H1 (cell line): Measurements from ENCODE around the gene SELENOS. TPM values are rescaled to one million over a fixed set of nuclear protein-coding genes. Genes with fewer than 3 reads are reported as not detected.

ENCODE experiments used
- CTCF ChIA-PET: fragments of 300-600 bp; sonication (Branson Sonifier 250); formaldehyde crosslinking; loops from one replicate; lab custom pipeline; 2021; ENCODE audit not compliant: partially characterized antibody; lab: Charles Lee
- POLR2A ChIA-PET: fragments of 300-600 bp; sonication (Branson Sonifier 250); formaldehyde crosslinking; loops from one replicate; lab custom pipeline; 2021; ENCODE audit warnings: inconsistent platforms; ENCODE audit not compliant: partially characterized antibody; lab: Charles Lee
- DNase-seq, 2 experiments: peaks; one replicate each; pipeline versions ENCODE4 v3.0.0 to v3.0.0-alpha.2; 2010 to 2022; ENCODE audit warnings: low spot score in 2 of 2, low read depth in 1 of 2, mixed read lengths in 1 of 2
- FAIRE-seq: peaks from 2 replicates; lab custom pipeline; 2011; peaks lifted over from hg19 to GRCh38; lab: Jason Lieb, UNC
- H2AFZ ChIP-seq: 2 replicates; pipeline ENCODE4 v1.8.1; 2012; ENCODE audit warnings: low read length, inconsistent platforms
- H2AK5ac ChIP-seq: 2 replicates; pipeline ENCODE4 v1.6.1; 2013; ENCODE audit warnings: low read depth, low read length
- H2BK120ac ChIP-seq: replicated peaks from 2 replicates; pipeline ENCODE3; 2013; ENCODE audit warnings: low read depth, low read length, inconsistent platforms
- H2BK12ac ChIP-seq: 2 replicates; pipeline ENCODE4 v1.6.1; 2013; ENCODE audit warnings: low read depth, low read length
- H2BK15ac ChIP-seq: 2 replicates; pipeline ENCODE4 v1.6.1; 2013; ENCODE audit warnings: low read length
- H2BK20ac ChIP-seq: 2 replicates; pipeline ENCODE4 v1.6.1; 2013; ENCODE audit warnings: low read length
- H2BK5ac ChIP-seq: 2 replicates; pipeline ENCODE4 v1.6.1; 2013; ENCODE audit warnings: low read depth, low read length
- H3K14ac ChIP-seq: 2 replicates; pipeline ENCODE4 v1.6.1; 2013; ENCODE audit warnings: inconsistent platforms; ENCODE audit not compliant: insufficient read length
- H3K18ac ChIP-seq: 2 replicates; pipeline ENCODE4 v1.6.1; 2013; ENCODE audit warnings: low read length; ENCODE audit errors: extremely low read depth
- H3K23ac ChIP-seq: 2 replicates; pipeline ENCODE4 v1.6.1; 2013; ENCODE audit warnings: inconsistent platforms; ENCODE audit not compliant: insufficient read length
- H3K23me2 ChIP-seq: 2 replicates; pipeline ENCODE4 v1.6.1; 2013; ENCODE audit warnings: low read depth, low read length
- H3K27ac ChIP-seq: 2 replicates; pipeline ENCODE4 v1.6.1; 2011; ENCODE audit warnings: low read depth, low read length, inconsistent platforms
- H3K27me3 ChIP-seq, 4 experiments: replicated peaks in 1 of 4; 1 replicate in 1 of 4; 2 replicates in 3 of 4; pipeline versions ENCODE4 v1.6.1 to v1.8.1; 2011 to 2013; ENCODE audit warnings: low read length in 3 of 4, mild to moderate bottlenecking in 3 of 4, inconsistent platforms in 2 of 4, mixed read lengths in 2 of 4, moderate library complexity in 1 of 4; ENCODE audit not compliant: control insufficient read depth in 3 of 4, insufficient read depth in 3 of 4; ENCODE audit errors: extremely low read depth in 1 of 4
- H3K36me3 ChIP-seq, 4 experiments: 2 replicates each; pipeline versions ENCODE4 v1.6.1 to v1.8.1; 2011 to 2013; ENCODE audit warnings: mild to moderate bottlenecking in 4 of 4, low read length in 3 of 4, moderate library complexity in 2 of 4, control low read depth in 1 of 4, inconsistent platforms in 1 of 4; ENCODE audit not compliant: insufficient read depth in 4 of 4, control insufficient read depth in 2 of 4
- H3K4ac ChIP-seq: replicated peaks from 2 replicates; pipeline ENCODE3; 2013; ENCODE audit warnings: low read length, low read depth, mixed read lengths, inconsistent platforms; ENCODE audit not compliant: insufficient read length
- H3K4me1 ChIP-seq, 4 experiments: replicated peaks in 1 of 4; 1 replicate in 1 of 4; 2 replicates in 3 of 4; pipeline versions ENCODE4 v1.6.1 to v1.8.1; 2011 to 2013; ENCODE audit warnings: low read length in 3 of 4, inconsistent platforms in 2 of 4, mixed read lengths in 1 of 4; ENCODE audit not compliant: insufficient read depth in 4 of 4, control insufficient read depth in 3 of 4
- H3K4me2 ChIP-seq, 2 experiments: 2 replicates each; pipeline versions ENCODE4 v1.6.1 to v1.8.1; 2011 to 2013; ENCODE audit warnings: low read depth in 2 of 2, low read length in 2 of 2, control low read depth in 1 of 2, inconsistent platforms in 1 of 2, mild to moderate bottlenecking in 1 of 2; ENCODE audit not compliant: insufficient read depth in 1 of 2
- H3K4me3 ChIP-seq, 4 experiments: fragments of 200-600, 300-600 bp in 1 of 4; sonication (generic), shearing (Covaris generic), sonication (Bioruptor Twin) in 1 of 4; 2 replicates each; pipeline versions ENCODE4 v1.5.1 to v1.8.1; 2011 to 2016; ENCODE audit warnings: low read length in 4 of 4, low read depth in 3 of 4, control low read depth in 2 of 4, inconsistent platforms in 2 of 4, mild to moderate bottlenecking in 2 of 4, mixed read lengths in 1 of 4, moderate library complexity in 1 of 4; ENCODE audit not compliant: insufficient read depth in 2 of 4; ENCODE audit errors: extremely low read depth in 1 of 4
- H3K56ac ChIP-seq: replicated peaks from 2 replicates; pipeline ENCODE3; 2013; ENCODE audit warnings: low read depth, mild to moderate bottlenecking, mixed read lengths, low read length, inconsistent platforms; ENCODE audit not compliant: insufficient read length
- H3K79me1 ChIP-seq: 2 replicates; pipeline ENCODE4 v1.6.1; 2013; ENCODE audit warnings: low read depth, low read length, control low read depth
- H3K79me2 ChIP-seq, 2 experiments: 2 replicates each; pipeline versions ENCODE4 v1.6.1 to v1.8.1; 2012 to 2013; ENCODE audit warnings: low read length in 2 of 2, mild to moderate bottlenecking in 2 of 2, inconsistent platforms in 1 of 2; ENCODE audit not compliant: insufficient read depth in 2 of 2, control insufficient read depth in 1 of 2
- H3K9ac ChIP-seq, 4 experiments: replicated peaks in 1 of 4; 1 replicate in 1 of 4; 2 replicates in 3 of 4; pipeline versions ENCODE4 v1.6.1 to v1.8.1; 2011 to 2013; ENCODE audit warnings: low read depth in 3 of 4, low read length in 3 of 4, control low read depth in 2 of 4, mild to moderate bottlenecking in 2 of 4, moderate library complexity in 2 of 4, inconsistent platforms in 1 of 4; ENCODE audit errors: extremely low read depth in 1 of 4
- H3K9me3 ChIP-seq, 2 experiments: 2 replicates each; pipeline versions ENCODE4 v1.6.1 to v1.8.1; 2012 to 2013; ENCODE audit warnings: mild to moderate bottlenecking in 2 of 2, moderate library complexity in 2 of 2, control low read depth in 1 of 2, inconsistent platforms in 1 of 2, low read depth in 1 of 2, low read length in 1 of 2, mixed read lengths in 1 of 2; ENCODE audit not compliant: insufficient read depth in 2 of 2
- H4K20me1 ChIP-seq, 2 experiments: replicated peaks in 1 of 2; 2 replicates each; pipeline versions ENCODE3 to v1.8.1; 2011 to 2013; ENCODE audit warnings: inconsistent platforms in 2 of 2, low read length in 2 of 2, mild to moderate bottlenecking in 1 of 2; ENCODE audit not compliant: insufficient read depth in 2 of 2, control insufficient read depth in 1 of 2
- H4K5ac ChIP-seq: 2 replicates; pipeline ENCODE4 v1.6.1; 2013; ENCODE audit warnings: low read length, low read depth, mixed read lengths, inconsistent platforms; ENCODE audit not compliant: insufficient read length
- H4K8ac ChIP-seq: 2 replicates; pipeline ENCODE4 v1.8.0; 2013; ENCODE audit warnings: mild to moderate bottlenecking, moderate library complexity, low read length, inconsistent platforms; ENCODE audit not compliant: insufficient read depth; ENCODE audit errors: extremely low read depth
- H4K91ac ChIP-seq: replicated peaks from 2 replicates; pipeline ENCODE3; 2013; ENCODE audit warnings: low read length, mixed read lengths, inconsistent platforms; ENCODE audit not compliant: insufficient read length
- CHD2 ChIP-seq: IDR thresholded peaks from 2 replicates; pipeline ENCODE4 v1.6.1; 2012; ENCODE audit warnings: low read length, improper control_type of control experiment
- GTF2F1 ChIP-seq: IDR thresholded peaks from 2 replicates; pipeline ENCODE4 v1.6.1; 2012; ENCODE audit warnings: low read depth, low read length, improper control_type of control experiment, borderline replicate concordance
- WGBS, 2 experiments: shearing (Covaris generic) in 1 of 2; methylation state at CpG; one replicate each; pipeline versions ENCODE4 v1.1.6 to v1.1.7; 2013 to 2015; ENCODE audit warnings: low lambda C conversion rate in 2 of 2, mixed read lengths in 2 of 2, inconsistent platforms in 1 of 2, low coverage in 1 of 2, missing lambda C conversion rate in 1 of 2; ENCODE audit not compliant: insufficient replicate concordance in 2 of 2, insufficient coverage in 1 of 2, insufficient read length in 1 of 2; ENCODE audit errors: extremely low coverage in 1 of 2, missing lambda C conversion rate in 1 of 2; 5-methylcytosine and 5-hydroxymethylcytosine counted together
- polyA plus RNA-seq, 7 experiments: library from polyadenylated mRNA; depleted of rRNA in 3 of 7; stranded (reverse) in 5 of 7; unstranded in 2 of 7; fragments of >200 nt in 5 of 7; fragments of 200-250 nt in 2 of 7; gene quantifications; 1 replicate in 5 of 7; 2 replicates in 1 of 7; 4 replicates in 1 of 7; pipeline versions ENCODE4 v1.2.1 to v1.2.3, GENCODE V29; 2011 to 2013; ENCODE audit warnings: missing spikeins in 2 of 7, mixed read lengths in 2 of 7
- total RNA-seq: library from RNA; stranded (reverse); fragmentation: NEBNext Ultra II Directional; extraction: Animal tissue kit (Norgen Biotek cat#: 25700); gene quantifications from 2 replicates; pipeline ENCODE4 v1.2.1, GENCODE V29; 2021

The SELENOS gene
- total and polyA plus RNA-seq, 2 of the 8 experiments (the other 6 are each of a cell fraction or from before 2014, with no cell fraction given): 45.1 to 46.0 TPM

GRCh38 chr15:101316529-101316928 lies 39.2 kb upstream of the SELENOS start:
- Histone ChIP-seq H3K23me2 (no peaks in the 10 kb centered on the region), H3K4me2 (no peak overlapping the region), H4K8ac (no peak overlapping the region), H2AK5ac (no peak overlapping the region), H2BK15ac (no peak overlapping the region), H2AFZ (no peak overlapping the region), H3K9ac (no peak overlapping the region), H4K20me1 (no peaks in the 10 kb centered on the region), H2BK120ac (no peak overlapping the region), H3K79me2 (no peaks in the 10 kb centered on the region), H3K36me3 (no peaks in the 10 kb centered on the region), H3K9me3 (no peaks in the 10 kb centered on the region), H3K56ac (no peak overlapping the region), H2BK5ac (no peak overlapping the region), H2BK12ac (no peak overlapping the region), H3K27me3 (no peaks in the 10 kb centered on the region; a peak in 1 of 7 replicates), H3K79me1 (no peaks in the 10 kb centered on the region), H3K4me3 (no peak overlapping the region), H3K23ac (no peak overlapping the region), H3K27ac (no peak overlapping the region), H3K14ac (no peak overlapping the region), H2BK20ac (no peak overlapping the region), H3K18ac (no peak overlapping the region), H4K5ac (no peak overlapping the region), H4K91ac (no peak overlapping the region), H3K4ac (no peak overlapping the region), H3K4me1 (peaks cover 0 to 5% (median 1%) of the 10 kb centered on the region in 4 experiments; a peak in 1 of 7 replicates)
- POLR2A ChIA-PET: interaction anchor here (1.4 kb wide), 1 partner anchor 22 kb away, joined by 3 read pairs; no protein-coding TSS in a partner anchor
- TF ChIP-seq CHD2: no peak
- no peak for TF ChIP-seq GTF2F1
- 95% methylated on average over 5 of the region's 5 CpGs; no CpG with 5 or more reads in 1 of the 2 experiments for WGBS, 2 experiments
- no peak for FAIRE-seq
- no peak for DNase-seq
- CTCF ChIA-PET: interaction anchor here (0.6 to 8.6 kb wide), 6 partner anchors 10 to 325 kb away, joined by 3 to 94 read pairs (median 18); no protein-coding TSS in a partner anchor
